HG02623 (cell line): ENCODE data around the gene P2RX5.

Experiments used
- ATAC-seq: cut with Tn5 transposase; IDR thresholded peaks from one replicate; pipeline ENCODE4 v1.9.1; 2021; ENCODE audit warnings: moderate library complexity; ENCODE audit not compliant: unreplicated experiment

Gene P2RX5

DNA sequence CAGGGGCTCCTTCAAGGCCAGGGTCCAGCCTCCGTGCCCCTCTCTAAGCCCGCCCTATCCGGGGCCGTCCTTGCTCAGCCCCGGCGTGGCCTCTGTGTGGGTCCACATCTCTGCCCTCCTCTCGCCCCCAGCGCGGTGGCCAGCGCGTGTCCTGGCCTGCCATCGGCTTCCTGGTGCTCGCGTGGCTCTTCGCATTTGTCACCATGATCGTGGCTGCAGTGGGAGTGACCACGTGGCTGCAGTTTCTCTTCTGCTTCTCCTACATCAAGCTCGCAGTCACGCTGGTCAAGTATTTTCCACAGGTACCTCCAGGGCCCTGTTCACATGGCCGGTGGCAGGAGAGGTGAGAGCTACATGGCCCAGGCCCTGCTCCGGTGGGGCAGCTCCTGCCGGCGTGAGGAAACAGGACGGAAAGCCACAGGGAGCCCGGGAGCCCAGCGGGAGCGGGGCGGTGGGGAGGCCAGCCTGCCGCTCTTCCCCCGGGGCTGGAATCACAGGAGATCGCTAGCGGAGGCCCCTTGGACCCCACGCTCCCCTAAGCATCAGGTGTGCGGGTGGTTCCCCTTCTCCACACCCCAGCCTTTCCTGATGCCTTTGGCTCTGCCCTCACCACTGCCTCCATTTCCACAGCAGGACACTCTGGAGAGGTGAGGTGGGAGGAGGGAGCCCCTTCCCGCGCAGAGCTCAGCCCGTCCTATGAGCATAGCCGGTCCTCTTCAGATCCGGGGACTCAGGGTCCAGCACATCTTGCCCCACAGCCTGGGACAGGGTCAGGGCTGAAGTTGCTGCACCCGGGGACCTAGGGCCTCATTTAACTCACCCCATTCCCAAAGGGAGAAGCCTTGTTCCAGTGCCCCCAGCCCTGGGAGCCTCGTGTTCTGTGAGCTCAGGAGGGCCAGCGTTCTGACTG lies 37.8 kb downstream of the P2RX5 start:
- ATAC-seq, result no peak

DNA sequence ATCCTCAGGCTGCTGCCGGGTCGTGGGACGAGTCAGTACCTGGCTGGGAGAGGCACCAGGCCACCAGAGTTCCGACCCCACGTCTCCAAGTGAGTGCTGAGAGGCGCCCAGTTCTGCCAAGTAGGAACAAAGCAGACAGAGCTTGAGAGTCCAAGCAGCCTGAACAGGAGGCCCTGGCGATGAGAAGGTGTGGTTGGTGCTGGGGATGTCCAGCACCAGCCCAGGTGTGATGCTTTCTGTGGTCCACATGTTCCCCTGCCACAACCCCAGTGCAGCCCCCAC lies 38.4 kb downstream of the P2RX5 start:
- ATAC-seq, result no peak

DNA sequence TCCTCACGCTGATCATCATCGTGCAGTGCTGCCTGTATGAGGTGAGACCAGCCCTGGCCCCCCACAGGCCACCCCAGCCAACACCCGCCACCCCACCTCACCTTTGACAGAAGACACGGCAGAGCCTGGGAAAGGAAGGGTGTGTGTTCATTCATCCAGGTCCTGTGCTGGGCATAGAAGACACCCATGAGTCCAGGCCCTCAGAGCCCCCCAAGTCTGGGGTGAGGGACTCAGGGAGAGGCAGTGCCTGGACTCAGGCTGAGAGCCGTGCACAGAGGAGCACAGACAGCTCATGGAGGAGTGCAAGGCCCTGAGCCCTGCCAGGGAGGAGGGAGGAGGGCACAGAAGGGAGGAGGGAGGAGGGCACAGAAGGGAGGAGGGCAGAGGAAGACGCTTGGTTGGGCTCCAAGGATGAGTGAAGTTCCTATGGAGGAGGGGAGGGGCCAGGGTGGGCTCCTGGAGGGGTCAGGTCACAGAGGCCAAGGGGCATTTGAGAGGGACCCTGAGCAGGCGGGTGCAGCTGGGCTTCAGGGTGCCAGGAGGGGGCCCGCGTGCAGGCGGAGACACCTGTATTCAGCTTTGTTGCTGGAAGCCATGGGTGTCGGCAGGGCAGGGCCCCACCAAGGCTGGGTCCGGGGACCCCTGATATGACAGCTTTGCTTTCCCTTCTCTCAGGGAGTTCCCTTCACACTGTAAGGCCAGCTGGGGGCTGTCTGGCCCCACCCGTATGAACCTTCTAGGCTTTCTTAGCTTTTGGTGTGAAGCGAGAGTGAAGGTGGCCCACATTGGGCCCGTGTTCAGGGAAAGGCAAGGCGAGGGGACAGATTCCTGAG lies 39.0 kb downstream of the P2RX5 start:
- ATAC-seq, result no peak

DNA sequence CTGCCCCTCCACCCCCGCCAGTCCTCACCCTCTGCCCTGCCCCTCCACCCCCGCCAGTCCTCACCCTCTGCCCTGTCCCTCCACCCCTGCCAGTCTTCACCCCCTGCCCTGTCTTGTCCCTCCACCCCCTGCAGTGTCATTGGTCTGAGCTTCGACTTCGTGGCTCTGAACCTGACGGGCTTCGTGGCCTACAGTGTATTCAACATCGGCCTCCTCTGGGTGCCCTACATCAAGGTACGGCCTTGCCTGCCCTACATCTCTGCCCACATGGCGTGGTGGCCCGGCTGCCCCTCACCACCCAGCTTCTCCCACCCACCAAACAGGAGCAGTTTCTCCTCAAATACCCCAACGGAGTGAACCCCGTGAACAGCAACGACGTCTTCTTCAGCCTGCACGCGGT lies 39.6 kb downstream of the P2RX5 start:
- ATAC-seq, result no peak

DNA sequence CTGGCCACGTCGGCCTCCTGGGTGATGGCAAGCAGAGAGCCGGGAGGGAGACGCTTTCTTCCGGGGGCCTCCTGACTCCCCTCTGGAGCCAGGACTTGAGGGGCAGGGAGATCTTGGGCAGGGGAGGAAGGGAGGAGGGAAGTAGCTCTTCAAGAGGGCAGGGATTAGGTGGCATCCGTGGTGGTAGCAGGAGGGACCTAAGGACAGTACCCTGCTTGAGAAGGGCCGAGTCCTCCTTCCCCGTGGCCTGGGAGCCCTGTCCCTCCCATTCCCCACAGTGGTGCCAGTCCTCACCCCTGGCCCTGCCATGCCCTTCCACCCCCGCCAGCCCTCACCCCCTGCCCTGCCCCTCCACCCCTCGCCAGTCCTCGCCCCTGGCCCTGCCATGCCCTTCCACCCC lies 40.2 kb downstream of the P2RX5 start:
- ATAC-seq, result no peak

DNA sequence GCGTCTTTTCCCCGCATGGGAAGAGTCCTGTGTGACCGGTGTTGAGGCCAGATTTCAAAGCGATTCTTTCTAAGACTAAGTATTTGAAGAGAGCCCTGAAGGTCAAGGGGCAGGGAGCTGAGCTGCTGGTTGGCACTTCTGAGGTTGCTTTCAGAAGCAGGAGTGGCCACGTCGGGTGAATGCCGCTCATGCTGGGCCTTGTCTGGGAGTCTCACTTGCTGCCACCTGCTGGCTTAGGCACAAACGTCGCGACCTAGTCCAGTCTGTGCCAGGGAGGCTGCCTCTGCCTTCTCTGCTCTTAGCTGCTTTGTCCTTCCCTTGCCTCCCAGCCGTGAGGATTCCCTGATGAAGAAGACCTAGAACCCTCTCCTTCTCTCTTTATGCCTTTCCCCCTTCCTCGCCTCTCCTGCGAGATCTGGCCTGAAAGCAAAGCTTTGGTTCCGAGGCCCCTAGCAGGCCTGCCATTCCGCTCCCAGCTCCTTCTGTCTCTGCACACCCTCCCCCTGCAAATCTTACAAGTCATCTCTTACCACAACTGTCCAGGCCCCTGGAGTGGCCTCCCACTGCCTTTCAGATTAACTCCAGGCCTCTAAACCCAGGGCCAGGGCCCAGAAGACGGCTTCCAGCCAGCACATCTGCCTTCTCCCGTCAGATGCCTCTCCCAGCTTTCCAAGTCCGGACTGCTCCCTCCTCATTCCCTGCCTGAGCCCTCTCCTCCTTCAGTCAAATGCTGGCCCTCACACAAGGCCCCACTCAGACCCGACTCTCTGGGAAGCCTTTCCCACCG lies 48.0 kb downstream of the P2RX5 start:
- ATAC-seq, result no peak

DNA sequence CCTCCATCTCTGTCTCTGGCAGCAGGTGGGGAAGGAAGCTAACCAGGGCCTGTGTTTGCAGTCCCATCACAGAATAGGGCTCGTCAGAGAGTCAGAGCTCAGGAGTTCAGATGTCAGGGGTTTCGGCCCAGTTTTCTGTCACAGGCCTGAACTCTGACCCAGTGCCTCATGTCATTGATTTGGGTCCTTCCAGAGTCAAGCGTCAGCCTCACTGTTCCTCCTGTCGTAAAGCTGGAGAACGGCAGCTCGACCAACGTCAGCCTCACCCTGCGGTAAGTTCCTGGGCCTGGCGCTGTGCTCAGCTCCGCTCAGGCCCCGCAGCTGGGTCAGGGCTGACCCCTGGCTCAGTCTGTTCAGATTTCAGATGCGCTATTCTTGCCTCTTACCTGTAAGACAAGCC lies 48.7 kb downstream of the P2RX5 start:
- ATAC-seq, result no peak

DNA sequence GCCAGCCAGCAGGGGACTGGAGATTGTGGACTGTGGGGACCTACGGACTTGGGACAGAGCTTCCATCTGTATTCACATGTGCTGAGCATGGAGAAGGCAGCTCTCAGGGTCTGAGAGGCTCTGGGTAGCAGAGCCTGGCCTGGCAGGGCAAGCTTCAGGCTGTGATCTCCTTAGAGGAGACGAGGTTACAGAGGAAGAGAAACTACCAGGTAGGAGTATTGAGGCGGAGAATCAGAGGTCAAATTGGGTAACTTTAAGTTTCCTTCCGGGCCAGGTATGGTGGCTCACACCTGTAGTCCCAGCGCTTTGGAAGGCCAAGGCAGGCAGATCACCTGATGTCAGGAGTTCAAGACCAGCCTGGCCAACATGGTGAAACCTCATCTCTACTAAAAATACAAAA lies 50.6 kb downstream of the P2RX5 start:
- ATAC-seq, result no peak

DNA sequence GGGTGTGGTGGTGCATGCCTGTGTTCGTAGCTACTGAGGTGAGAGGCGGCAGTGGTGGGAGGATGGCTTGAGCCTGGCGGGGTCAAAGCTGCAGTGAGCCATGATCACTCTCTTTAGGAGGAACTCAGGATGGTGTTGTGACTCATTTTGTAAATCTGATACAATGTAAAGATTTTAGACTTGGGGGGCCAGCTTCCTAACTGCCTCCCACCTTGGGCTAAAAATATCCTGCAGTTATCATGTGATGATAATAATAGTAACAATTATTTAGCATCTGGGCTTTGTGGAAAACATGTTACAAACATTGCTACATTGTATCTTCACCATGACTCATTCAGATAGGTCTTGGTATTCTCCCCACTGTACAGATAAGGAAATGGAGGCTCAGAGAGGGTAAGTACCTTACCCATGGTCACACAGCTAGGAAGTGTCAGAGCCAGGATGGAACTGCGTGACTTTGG lies 52.0 kb downstream of the P2RX5 start:
- no peak for ATAC-seq

DNA sequence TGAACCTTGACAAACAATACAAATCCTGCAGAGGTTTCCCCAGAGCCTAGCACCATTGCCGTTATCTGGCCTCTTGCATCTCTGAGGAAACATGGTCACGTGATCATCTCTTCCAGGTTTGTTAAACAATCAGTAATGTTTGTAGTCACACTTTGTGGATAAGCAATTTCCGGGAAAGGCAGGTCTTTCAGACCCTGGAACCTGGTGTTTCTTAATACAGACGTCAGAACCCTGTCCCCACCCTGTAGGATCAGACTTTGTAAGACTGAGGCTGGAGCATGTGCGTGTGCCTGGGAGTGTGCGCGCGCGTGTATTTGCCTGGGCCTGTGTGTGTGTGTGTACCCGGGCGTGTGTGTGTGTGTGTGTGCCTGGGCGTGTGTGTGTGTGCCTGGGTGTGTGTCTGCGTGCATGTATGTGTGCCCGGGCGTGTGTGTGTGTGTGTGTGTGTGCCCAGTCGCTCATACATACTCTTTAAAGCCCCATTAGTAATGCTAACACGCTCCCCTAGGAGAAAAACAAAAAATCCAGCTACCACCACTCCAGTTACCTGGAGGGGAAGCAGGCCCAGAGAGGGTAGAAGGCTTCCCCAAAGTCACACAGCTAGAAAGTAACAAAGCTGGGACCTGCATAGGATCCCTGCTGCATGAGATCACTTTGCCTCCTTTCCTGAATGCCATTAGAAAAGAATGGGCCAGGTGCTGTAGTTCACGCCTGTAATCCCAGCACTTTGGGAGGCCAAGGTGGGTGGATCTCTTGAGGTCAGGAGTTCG lies 54.1 kb downstream of the P2RX5 start:
- ATAC-seq, result no peak

DNA sequence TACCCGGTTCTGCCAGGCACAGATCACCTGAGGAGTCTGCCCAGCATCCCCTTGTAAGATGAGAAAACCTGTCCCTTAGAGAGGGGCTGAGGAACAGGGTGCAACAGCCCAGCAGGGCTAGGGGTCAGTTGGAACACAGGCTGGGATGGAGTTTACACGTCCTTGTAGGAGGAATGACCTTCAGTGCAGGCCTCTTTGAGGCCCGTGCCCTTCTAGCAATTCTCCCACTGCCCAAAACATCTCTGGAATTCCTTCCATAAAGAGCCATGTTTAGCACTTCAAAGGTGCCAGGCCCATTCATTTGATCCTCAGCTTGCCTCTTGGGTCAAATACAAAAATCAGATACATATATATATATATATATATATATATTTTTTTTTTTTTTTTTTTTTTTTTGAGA lies 54.9 kb downstream of the P2RX5 start:
- ATAC-seq, result no peak

DNA sequence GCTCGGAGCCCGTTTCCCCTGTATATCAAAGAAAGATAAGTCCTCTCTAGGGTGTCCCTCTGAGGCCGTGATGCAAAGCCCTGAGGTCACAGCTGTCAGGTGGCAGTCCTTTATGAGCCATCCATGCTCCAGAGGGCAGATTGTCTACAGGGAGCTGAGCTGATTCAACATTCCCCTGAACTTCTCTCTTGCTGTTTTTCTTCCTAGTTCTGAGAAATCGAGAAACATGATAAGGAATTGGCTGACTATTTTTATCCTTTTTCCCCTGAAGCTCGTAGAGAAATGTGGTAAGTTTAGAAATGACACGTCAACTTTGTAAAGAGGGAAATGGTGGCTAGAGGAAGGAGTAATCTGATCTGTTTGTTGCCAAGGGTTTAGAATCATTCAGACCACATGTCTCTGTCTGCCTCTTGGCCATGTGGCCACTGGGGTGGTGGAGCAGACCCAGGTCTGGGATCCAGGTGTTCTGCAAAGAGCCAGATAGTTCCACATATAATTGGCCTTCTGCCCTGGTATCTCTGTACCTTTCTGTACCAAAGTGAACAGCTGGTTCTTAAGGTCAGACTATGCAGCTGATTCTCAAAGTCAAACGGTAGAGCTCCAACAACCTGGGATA lies 55.9 kb downstream of the P2RX5 start:
- no peak for ATAC-seq

DNA sequence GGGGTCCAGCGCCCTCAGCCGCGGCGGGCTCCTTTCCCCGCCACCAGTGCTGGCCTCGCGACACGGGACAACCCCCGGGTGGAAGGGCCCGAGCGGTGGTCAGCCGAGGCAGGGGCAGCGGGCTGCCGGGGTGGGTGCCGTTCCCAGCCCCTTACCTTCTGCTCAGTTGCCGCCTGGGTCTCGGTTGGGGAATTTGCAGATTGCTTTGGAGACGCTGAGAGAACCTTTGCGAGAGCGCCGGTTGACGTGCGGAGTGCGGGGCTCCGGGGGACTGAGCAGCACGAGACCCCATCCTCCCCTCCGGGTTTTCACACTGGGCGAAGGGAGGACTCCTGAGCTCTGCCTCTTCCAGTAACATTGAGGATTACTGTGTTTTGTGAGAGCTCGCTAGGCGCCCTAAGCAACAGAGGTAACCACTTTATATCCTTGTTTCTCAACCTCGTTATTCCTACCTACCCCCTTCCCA lies 59.0 kb downstream of the P2RX5 start:
- peak; percentile 0 for ATAC-seq

DNA sequence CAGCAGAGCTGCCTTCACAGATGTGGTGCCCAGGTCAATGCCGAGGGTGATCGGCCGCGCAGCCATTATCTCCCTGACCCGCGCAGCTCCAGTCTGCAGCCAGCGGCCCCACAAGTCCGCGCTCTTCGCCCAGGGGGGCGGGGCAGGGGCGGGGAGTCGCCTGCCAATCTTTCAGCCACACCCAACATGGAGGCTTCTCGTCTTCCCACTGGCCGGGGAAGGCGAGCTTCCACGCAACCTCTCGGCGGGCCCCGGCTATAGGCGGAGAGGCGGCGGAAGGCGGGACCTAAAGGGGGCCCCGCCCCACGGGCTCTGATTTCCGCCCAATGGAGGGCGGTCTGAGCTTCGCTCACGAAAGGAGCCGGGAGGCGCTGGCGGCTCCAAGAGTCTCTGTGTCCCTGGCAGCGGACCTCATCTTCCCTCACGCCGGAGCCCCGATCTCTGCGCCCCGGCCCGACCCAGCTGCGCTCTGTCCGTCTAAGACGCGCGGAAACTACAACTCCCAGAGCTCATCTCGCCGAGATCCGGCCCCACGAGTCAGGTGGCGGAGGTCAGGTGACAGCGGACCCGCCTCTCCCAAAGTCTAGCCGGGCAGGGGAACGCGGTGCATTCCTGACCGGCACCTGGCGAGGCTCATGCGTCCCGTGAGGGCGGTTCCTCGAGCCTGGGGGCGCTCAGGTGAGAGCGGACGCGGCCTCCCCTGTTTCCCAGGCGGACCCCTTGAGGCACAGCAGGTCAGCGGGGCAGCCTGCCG lies 59.6 kb downstream of the P2RX5 start, which contains the start of the genes CTNS and SHPK:
CTNS (plus strand) TSS at position 607 of the 754 bp plus-strand sequence. CDS start 3,447 bp downstream, outside the sequence.
SHPK (minus strand) TSS at position 97 of the 754 bp plus-strand sequence; CDS start at position 66, 31 bp downstream.
- ATAC-seq, result peak; percentile 95

DNA sequence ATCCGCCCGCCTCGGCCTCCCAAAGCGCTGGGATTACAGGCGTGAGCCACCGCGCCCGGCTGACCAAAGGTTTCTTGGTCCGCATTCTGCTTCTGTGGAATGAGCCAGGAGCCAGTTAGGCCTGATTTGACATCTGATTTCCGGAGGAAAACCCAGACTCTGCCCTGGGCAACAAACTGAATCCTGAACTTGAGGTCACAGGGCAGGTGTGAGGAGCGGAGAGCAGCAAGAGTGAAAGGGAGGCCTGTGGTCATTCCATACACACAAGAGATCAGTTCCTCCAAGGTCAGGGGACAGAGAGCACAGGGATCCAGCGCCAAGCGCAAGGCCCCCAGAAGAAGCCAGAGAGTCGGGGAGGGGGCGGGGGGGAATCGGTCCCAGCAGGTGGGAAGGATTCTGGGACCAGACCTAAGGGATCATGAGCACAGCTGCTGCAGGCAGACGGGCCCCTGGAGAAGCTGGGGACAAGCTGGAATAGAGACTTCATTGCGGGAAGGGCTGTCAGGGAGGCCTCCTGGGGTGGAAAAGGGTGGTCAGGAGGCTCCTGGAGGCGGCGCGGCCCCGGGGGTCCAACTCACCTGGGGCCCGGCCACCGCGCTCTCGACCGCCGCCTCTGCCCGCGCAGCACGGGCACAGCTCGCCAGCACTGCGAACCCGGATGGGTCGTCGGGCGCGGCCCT lies 60.3 kb downstream of the P2RX5 start:
- ATAC-seq, result no peak

DNA sequence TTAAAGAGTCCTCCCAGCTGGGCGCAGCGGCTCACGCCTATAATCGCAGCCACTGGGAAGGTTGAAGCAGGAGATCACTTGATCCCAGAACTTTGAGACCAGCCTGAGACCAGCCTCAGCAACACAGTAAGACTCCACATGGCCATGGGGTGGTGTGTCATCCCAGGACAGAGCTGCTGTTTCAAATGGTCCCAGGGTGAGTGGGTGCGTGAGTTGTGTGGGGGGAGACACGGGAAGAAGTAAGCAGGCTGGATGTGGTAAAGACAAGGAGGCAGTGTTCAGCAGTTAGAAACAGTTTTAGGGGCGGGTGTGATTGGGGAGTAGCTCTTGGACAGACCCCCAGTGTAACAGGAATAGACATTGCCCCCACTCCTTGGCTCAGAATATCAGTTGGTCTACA lies 63.7 kb downstream of the P2RX5 start:
- no peak for ATAC-seq

DNA sequence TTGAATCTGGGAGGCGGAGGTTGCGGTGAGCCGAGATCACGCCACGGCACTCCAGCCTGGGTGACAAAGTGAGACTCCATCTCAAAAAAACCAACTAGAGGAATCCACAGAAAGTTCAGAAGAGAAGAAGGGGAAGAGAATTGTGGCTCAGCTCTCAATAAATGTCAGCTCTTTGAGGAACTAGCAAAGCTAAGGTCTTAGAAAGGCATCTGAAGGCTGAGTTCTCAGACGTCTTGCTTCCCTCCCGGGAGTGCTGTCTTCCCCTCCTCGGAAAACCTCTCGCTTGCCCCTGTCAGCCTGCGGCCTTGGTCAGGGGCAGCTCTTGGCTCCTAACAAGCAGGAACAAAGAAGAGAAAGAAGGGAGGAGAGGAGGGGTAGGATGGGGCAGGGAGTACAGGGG lies 65.2 kb downstream of the P2RX5 start:
- no peak for ATAC-seq

DNA sequence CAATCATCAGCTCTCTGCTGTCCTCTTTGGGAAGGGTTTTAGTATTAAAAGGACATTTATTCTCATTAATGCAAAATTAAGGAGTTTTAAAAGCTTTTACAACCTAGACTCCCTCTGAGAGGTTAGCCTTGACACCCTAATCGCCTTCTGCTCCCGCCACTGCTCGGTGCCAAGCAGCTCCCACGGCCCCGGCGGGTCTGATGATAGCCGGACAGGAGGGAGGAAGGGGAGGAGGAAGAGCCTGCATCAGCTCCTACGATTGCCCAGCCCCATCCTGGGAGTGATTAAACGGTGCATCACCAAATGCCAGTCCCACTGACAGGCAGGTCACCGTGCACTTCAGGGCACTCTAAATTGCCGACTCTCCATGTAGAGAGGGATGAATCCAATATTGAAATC lies 68.2 kb downstream of the P2RX5 start:
- ATAC-seq, result no peak
